K562 (cell line): Measurements from ENCODE around the gene BSN. TPM values are rescaled to one million over a fixed set of nuclear protein-coding genes. Genes with fewer than 3 reads are reported as not detected.

Source experiments
- NCOA1 ChIP-seq: fragments of 450-650 bp; IDR thresholded peaks from 2 replicates; pipeline ENCODE4 v1.6.1; 2016; ENCODE audit warnings: low read depth
- PCBP1 ChIP-seq: fragments of 200-400 bp; formaldehyde crosslinking; IDR thresholded peaks from 2 replicates; pipeline ENCODE4 v1.6.1; 2018; ENCODE audit warnings: mild to moderate bottlenecking, low read depth, low read length; ENCODE audit not compliant: poor library complexity, severe bottlenecking
- polyA plus RNA-seq, 8 experiments: library from polyadenylated mRNA; depleted of rRNA in 4 of 8; stranded (reverse) in 5 of 8; unstranded in 3 of 8; fragments of >200 nt; fragmentation: Nextera tagmentation in 2 of 8; fragmentation: Illumina TruSeq in 1 of 8; extraction: Ambion mirVana in 2 of 8; extraction: Trizol in 1 of 8; gene quantifications; 2 replicates each; pipeline versions ENCODE4 v1.2.1 to v1.2.3, GENCODE V29; 2011 to 2014; ENCODE audit warnings: inconsistent platforms in 1 of 8, missing spikeins in 1 of 8
- total RNA-seq, 7 experiments: library from RNA; depleted of rRNA in 6 of 7; stranded (reverse); fragments of >200 nt in 6 of 7; fragmentation: Illumina TruSeq in 2 of 7; extraction: Trizol in 2 of 7; gene quantifications; 2 replicates each; pipeline versions ENCODE4 v1.2.1 to v1.2.3, GENCODE V29; 2011 to 2021; ENCODE audit warnings: low replicate concordance in 1 of 7
- TF ChIP-seq, protein P1 (sequence below), 2 experiments: fragments of 450-650 bp in 1 of 2; sonication (generic) in 1 of 2; formaldehyde crosslinking in 1 of 2; IDR thresholded peaks; 2 replicates each; pipeline versions ENCODE4 v1.7.1 to v1.9.0; 2016 to 2022; ENCODE audit warnings: inconsistent platforms in 1 of 2, mild to moderate bottlenecking in 1 of 2, missing genetic modification reagents in 1 of 2
- TF ChIP-seq, protein P2 (sequence below): fragments of 450-650 bp; IDR thresholded peaks from 2 replicates; pipeline ENCODE4 v1.6.1; 2017; ENCODE audit warnings: antibody characterized with exemption
- TF ChIP-seq, protein P3 (sequence below), 2 experiments: fragments of 450-650 bp; formaldehyde crosslinking in 1 of 2; IDR thresholded peaks; 2 replicates each; pipeline versions ENCODE4 v1.4.0 to v1.6.1; 2014 to 2020; ENCODE audit warnings: mild to moderate bottlenecking in 2 of 2, borderline replicate concordance in 1 of 2, low read depth in 1 of 2

BSN gene
- total and polyA plus RNA-seq, 9 of the 15 experiments (the other 6 are each of a cell fraction or from before 2014, with no cell fraction given): 0.03 to 1.5 (median 0.29) TPM

DNA sequence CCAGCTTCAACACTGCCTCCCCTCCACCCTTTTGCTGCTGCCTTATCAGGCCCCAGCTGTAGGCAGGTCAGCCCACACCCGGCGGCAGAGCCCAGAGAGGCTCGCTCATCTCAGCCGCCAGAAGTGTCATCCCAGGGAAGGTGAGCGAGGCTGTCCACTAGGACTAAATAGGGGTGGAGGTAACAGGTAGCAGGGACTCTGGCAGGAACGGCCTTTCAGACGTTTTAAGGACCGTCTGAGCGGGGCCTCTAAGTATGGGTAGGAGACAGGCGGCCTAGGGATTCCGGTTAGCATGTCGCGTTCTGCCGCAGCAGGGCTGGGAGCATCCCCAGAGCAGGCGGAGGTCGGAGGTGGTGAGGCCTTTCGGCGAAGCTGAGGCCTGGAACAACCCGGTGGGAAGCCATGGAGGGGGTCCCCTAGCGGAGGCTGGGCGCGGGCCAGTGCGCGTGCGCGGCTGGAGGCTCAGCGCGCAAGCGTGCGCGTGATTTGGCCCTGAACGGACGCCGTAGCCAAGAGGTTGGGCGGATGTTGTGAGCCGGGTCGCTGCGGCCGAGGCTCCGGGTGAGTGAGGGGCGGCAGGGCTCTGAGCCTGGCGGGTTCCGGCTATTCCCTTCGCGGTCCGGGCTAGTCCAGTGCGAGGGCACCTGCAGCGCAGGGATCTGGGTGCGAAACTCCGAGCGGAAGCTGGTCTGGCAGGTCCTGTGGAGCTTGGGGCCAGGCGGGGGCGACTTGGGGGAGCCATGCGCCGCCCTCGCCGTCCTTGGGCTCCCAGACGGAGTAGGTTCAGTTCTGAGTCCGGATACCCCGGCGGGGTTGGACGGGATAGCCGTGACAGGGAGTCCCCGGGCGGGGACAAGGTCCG is 135.0 kb downstream of the BSN start, which contains the start of the genes MST1 and RNF123 (continued):
- TF ChIP-seq, protein P1, sequence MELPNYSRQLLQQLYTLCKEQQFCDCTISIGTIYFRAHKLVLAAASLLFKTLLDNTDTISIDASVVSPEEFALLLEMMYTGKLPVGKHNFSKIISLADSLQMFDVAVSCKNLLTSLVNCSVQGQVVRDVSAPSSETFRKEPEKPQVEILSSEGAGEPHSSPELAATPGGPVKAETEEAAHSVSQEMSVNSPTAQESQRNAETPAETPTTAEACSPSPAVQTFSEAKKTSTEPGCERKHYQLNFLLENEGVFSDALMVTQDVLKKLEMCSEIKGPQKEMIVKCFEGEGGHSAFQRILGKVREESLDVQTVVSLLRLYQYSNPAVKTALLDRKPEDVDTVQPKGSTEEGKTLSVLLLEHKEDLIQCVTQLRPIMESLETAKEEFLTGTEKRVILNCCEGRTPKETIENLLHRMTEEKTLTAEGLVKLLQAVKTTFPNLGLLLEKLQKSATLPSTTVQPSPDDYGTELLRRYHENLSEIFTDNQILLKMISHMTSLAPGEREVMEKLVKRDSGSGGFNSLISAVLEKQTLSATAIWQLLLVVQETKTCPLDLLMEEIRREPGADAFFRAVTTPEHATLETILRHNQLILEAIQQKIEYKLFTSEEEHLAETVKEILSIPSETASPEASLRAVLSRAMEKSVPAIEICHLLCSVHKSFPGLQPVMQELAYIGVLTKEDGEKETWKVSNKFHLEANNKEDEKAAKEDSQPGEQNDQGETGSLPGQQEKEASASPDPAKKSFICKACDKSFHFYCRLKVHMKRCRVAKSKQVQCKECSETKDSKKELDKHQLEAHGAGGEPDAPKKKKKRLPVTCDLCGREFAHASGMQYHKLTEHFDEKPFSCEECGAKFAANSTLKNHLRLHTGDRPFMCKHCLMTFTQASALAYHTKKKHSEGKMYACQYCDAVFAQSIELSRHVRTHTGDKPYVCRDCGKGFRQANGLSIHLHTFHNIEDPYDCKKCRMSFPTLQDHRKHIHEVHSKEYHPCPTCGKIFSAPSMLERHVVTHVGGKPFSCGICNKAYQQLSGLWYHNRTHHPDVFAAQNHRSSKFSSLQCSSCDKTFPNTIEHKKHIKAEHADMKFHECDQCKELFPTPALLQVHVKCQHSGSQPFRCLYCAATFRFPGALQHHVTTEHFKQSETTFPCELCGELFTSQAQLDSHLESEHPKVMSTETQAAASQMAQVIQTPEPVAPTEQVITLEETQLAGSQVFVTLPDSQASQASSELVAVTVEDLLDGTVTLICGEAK (IDR thresholded peaks at IDR 0.05): peak; percentile 86
- TF ChIP-seq, protein P1 (CRISPR knock-in tag; IDR thresholded peaks at IDR 0.05): no peak
- TF ChIP-seq, protein P2, sequence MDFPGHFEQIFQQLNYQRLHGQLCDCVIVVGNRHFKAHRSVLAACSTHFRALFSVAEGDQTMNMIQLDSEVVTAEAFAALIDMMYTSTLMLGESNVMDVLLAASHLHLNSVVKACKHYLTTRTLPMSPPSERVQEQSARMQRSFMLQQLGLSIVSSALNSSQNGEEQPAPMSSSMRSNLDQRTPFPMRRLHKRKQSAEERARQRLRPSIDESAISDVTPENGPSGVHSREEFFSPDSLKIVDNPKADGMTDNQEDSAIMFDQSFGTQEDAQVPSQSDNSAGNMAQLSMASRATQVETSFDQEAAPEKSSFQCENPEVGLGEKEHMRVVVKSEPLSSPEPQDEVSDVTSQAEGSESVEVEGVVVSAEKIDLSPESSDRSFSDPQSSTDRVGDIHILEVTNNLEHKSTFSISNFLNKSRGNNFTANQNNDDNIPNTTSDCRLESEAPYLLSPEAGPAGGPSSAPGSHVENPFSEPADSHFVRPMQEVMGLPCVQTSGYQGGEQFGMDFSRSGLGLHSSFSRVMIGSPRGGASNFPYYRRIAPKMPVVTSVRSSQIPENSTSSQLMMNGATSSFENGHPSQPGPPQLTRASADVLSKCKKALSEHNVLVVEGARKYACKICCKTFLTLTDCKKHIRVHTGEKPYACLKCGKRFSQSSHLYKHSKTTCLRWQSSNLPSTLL: no peak
- TF ChIP-seq PCBP1 (no peak), NCOA1 (0 out of 2 replicates have a peak, but pooled peaks have one; percentile 57)
- TF ChIP-seq, protein P3, sequence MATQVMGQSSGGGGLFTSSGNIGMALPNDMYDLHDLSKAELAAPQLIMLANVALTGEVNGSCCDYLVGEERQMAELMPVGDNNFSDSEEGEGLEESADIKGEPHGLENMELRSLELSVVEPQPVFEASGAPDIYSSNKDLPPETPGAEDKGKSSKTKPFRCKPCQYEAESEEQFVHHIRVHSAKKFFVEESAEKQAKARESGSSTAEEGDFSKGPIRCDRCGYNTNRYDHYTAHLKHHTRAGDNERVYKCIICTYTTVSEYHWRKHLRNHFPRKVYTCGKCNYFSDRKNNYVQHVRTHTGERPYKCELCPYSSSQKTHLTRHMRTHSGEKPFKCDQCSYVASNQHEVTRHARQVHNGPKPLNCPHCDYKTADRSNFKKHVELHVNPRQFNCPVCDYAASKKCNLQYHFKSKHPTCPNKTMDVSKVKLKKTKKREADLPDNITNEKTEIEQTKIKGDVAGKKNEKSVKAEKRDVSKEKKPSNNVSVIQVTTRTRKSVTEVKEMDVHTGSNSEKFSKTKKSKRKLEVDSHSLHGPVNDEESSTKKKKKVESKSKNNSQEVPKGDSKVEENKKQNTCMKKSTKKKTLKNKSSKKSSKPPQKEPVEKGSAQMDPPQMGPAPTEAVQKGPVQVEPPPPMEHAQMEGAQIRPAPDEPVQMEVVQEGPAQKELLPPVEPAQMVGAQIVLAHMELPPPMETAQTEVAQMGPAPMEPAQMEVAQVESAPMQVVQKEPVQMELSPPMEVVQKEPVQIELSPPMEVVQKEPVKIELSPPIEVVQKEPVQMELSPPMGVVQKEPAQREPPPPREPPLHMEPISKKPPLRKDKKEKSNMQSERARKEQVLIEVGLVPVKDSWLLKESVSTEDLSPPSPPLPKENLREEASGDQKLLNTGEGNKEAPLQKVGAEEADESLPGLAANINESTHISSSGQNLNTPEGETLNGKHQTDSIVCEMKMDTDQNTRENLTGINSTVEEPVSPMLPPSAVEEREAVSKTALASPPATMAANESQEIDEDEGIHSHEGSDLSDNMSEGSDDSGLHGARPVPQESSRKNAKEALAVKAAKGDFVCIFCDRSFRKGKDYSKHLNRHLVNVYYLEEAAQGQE (IDR thresholded peaks at IDR 0.05; ENCODE audit: borderline replicate concordance): no peak
- TF ChIP-seq, protein P3 (CRISPR knock-in tag; IDR thresholded peaks at IDR 0.05; ENCODE audit: low read depth): peak; percentile 77; the same call in 1 of the 2 replicates
